HCT116 (cell line): Measurements from ENCODE around the gene SMARCAL1. TPM values are rescaled to one million over a fixed set of nuclear protein-coding genes. Genes with fewer than 3 reads are reported as not detected.
"Not testable (repeated sequence)": the region's sequence is repeated elsewhere in the genome, so short reads cannot be mapped to it uniquely, and the experiment has no call there.

ENCODE experiments used
- ATAC-seq: fragments of 200-7000 bp; cut with Tn5 transposase; 2 replicates; pipeline ENCODE4 v1.9.1; 2020; ENCODE audit warnings: mild to moderate bottlenecking, moderate library complexity
- BruUV-seq: library from RNA; stranded (reverse); fragments of 400-500 nt; replicated peaks from 2 replicates; lab custom pipeline; 2021; lab: Mats Ljungman, UMichigan
- CTCF ChIA-PET: fragments of 300-600 bp; sonication (Branson Sonifier 250); formaldehyde crosslinking; loops from one replicate; lab custom pipeline; 2021; ENCODE audit warnings: antibody characterized with exemption; lab: Charles Lee
- POLR2A ChIA-PET: fragments of 300-600, 350-600 bp; sonication (Branson Sonifier 250); formaldehyde crosslinking; loops from one replicate; lab custom pipeline; 2021; ENCODE audit warnings: antibody characterized with exemption; lab: Charles Lee
- RAD21 ChIA-PET, 2 experiments: fragments of 300-600 bp; sonication (Branson Sonifier 250); formaldehyde crosslinking; loops; one replicate each; lab custom pipeline; 2023; ENCODE audit warnings: low total read pairs in 2 of 2; ENCODE audit not compliant: uncharacterized antibody in 2 of 2, unreplicated experiment in 2 of 2, low non-redundant PET in 1 of 2; lab: Charles Lee
- DNase-seq: peaks from one replicate; pipeline ENCODE4 v3.0.0-alpha.2; 2010; ENCODE audit warnings: low read depth, low spot score
- H2AFZ ChIP-seq: fragments of 200-600 bp; shearing (Covaris generic), sonication (generic); 2 replicates; pipeline ENCODE4 v1.6.1; 2017; ENCODE audit warnings: low read depth, mixed run types, mixed read lengths, antibody characterized with exemption, low read length; ENCODE audit not compliant: poor library complexity, severe bottlenecking
- H3K27ac ChIP-seq: 2 replicates; pipeline ENCODE4 v1.5.1; 2012; ENCODE audit warnings: low read depth, low read length
- H3K27me3 ChIP-seq: fragments of 200-600 bp; sonication (generic); 2 replicates; pipeline ENCODE4 v1.6.1; 2016; ENCODE audit warnings: mixed run types, low read length, mixed read lengths; ENCODE audit not compliant: insufficient read depth
- H3K36me3 ChIP-seq, 2 experiments: fragments of 200-500 bp in 1 of 2; fragments of 200-600 bp in 1 of 2; sonication (Bioruptor generic) in 1 of 2; sonication (generic) in 1 of 2; 2 replicates each; pipeline versions ENCODE4 v1.5.1 to v1.6.1; 2014 to 2016; ENCODE audit warnings: low read length in 2 of 2, inconsistent platforms in 1 of 2, mixed read lengths in 1 of 2, mixed run types in 1 of 2; ENCODE audit not compliant: insufficient read depth in 2 of 2, control insufficient read depth in 1 of 2
- H3K4me1 ChIP-seq, 2 experiments: fragments of 200-600 bp in 1 of 2; sonication (generic) in 1 of 2; 2 replicates each; pipeline versions ENCODE4 v1.5.1 to v1.6.1; 2012 to 2017; ENCODE audit warnings: low read length in 2 of 2, inconsistent platforms in 1 of 2, mild to moderate bottlenecking in 1 of 2, mixed read lengths in 1 of 2, mixed run types in 1 of 2, moderate library complexity in 1 of 2; ENCODE audit not compliant: insufficient read depth in 2 of 2, control insufficient read depth in 1 of 2
- H3K4me2 ChIP-seq: fragments of 200-600 bp; sonication (generic); 2 replicates; pipeline ENCODE4 v1.6.1; 2017; ENCODE audit warnings: mixed run types, low read length, mixed read lengths
- H3K4me3 ChIP-seq, 2 experiments: fragments of 200-600 bp in 1 of 2; sonication (generic) in 1 of 2; replicated peaks in 1 of 2; 2 replicates each; pipeline ENCODE4 v1.5.1; 2011 to 2016; ENCODE audit warnings: low read length in 2 of 2, control low read depth in 1 of 2, low read depth in 1 of 2, mild to moderate bottlenecking in 1 of 2, mixed read lengths in 1 of 2, mixed run types in 1 of 2
- H3K79me2 ChIP-seq: fragments of 200-600 bp; sonication (generic); 2 replicates; pipeline ENCODE4 v1.6.1; 2017; ENCODE audit warnings: mild to moderate bottlenecking, mixed run types, low read length, moderate library complexity, mixed read lengths; ENCODE audit not compliant: insufficient read depth
- H3K9ac ChIP-seq: fragments of 200-600 bp; sonication (generic); 2 replicates; pipeline ENCODE4 v1.6.1; 2016; ENCODE audit warnings: low read length, mixed read lengths
- H3K9me2 ChIP-seq: fragments of 200-600 bp; sonication (generic), shearing (Covaris generic); 2 replicates; pipeline ENCODE4 v1.6.1; 2017; ENCODE audit warnings: mixed run types, mild to moderate bottlenecking, moderate library complexity; ENCODE audit not compliant: insufficient read depth
- H3K9me3 ChIP-seq, 2 experiments: fragments of 200-500 bp in 1 of 2; fragments of 200-600 bp in 1 of 2; sonication (Bioruptor generic) in 1 of 2; sonication (generic) in 1 of 2; 2 replicates each; pipeline ENCODE4 v1.6.1; 2014 to 2017; ENCODE audit warnings: low read length in 2 of 2, mixed read lengths in 2 of 2, inconsistent platforms in 1 of 2, low read depth in 1 of 2, mild to moderate bottlenecking in 1 of 2, mixed run types in 1 of 2, moderate library complexity in 1 of 2; ENCODE audit not compliant: control insufficient read depth in 1 of 2, insufficient read depth in 1 of 2
- H4K20me1 ChIP-seq: fragments of 200-600 bp; sonication (generic), shearing (Covaris generic); 2 replicates; pipeline ENCODE4 v1.6.1; 2017; ENCODE audit warnings: mixed run types, mild to moderate bottlenecking, moderate library complexity; ENCODE audit not compliant: insufficient read depth
- CBX3 ChIP-seq: IDR thresholded peaks from 2 replicates; pipeline ENCODE4 v1.6.1; 2012; ENCODE audit warnings: low read depth
- CEBPB ChIP-seq: IDR thresholded peaks from 2 replicates; pipeline ENCODE4 v1.6.1; 2012; ENCODE audit warnings: low read depth
- EGR1 ChIP-seq: IDR thresholded peaks from 2 replicates; pipeline ENCODE4 v1.6.1; 2012; ENCODE audit warnings: low read depth
- ELF1 ChIP-seq: IDR thresholded peaks from 2 replicates; pipeline ENCODE4 v1.6.1; 2012; ENCODE audit warnings: low read depth, borderline replicate concordance
- EZH2 ChIP-seq: fragments of 200-600 bp; sonication (generic); IDR thresholded peaks from 2 replicates; pipeline ENCODE4 v1.6.1; 2017; ENCODE audit warnings: antibody characterized with exemption, mixed run types
- EZH2phosphoT487 ChIP-seq: fragments of 200-600 bp; IDR thresholded peaks from 2 replicates; pipeline ENCODE4 v1.6.1; 2018; ENCODE audit warnings: antibody characterized with exemption, borderline replicate concordance
- MAX ChIP-seq: IDR thresholded peaks from 2 replicates; pipeline ENCODE4 v1.6.1; 2012
- POLR2A ChIP-seq: IDR thresholded peaks from 2 replicates; pipeline ENCODE4 v1.7.0; 2011; ENCODE audit warnings: borderline replicate concordance; ENCODE audit not compliant: insufficient read depth, insufficient read length; ENCODE audit errors: extremely low read depth
- POLR2AphosphoS5 ChIP-seq: IDR thresholded peaks from 2 replicates; pipeline ENCODE4 v1.6.1; 2011; ENCODE audit warnings: mild to moderate bottlenecking, low read depth, low read length, moderate library complexity
- RAD21 ChIP-seq: IDR thresholded peaks from 2 replicates; pipeline ENCODE4 v1.6.1; 2012; ENCODE audit warnings: low read depth, mild to moderate bottlenecking
- REST ChIP-seq: IDR thresholded peaks from 2 replicates; pipeline ENCODE4 v1.6.1; 2012; ENCODE audit warnings: low read depth
- SIN3A ChIP-seq: IDR thresholded peaks from 2 replicates; pipeline ENCODE4 v1.6.1; 2012; ENCODE audit warnings: low read depth
- SP1 ChIP-seq: IDR thresholded peaks from 2 replicates; pipeline ENCODE4 v1.6.1; 2012; ENCODE audit warnings: low read depth
- SRF ChIP-seq: IDR thresholded peaks from 2 replicates; pipeline ENCODE4 v1.6.1; 2012; ENCODE audit warnings: low read depth
- TCF7L2 ChIP-seq: IDR thresholded peaks from 2 replicates; pipeline ENCODE4 v1.7.0; 2011; ENCODE audit warnings: borderline replicate concordance, inconsistent platforms; ENCODE audit not compliant: insufficient read depth, insufficient read length; ENCODE audit errors: extremely low read depth
- YY1 ChIP-seq: IDR thresholded peaks from 2 replicates; pipeline ENCODE4 v1.6.1; 2011; ENCODE audit warnings: low read length, low read depth, moderate library complexity, mild to moderate bottlenecking; ENCODE audit not compliant: insufficient replicate concordance; ENCODE audit errors: extremely low read depth
- ZFX ChIP-seq: fragments of 450-650 bp; IDR thresholded peaks from 2 replicates; pipeline ENCODE4 v1.6.1; 2017
- intact Hi-C: fragments of 100-400 bp; cut with micrococcal nuclease; formaldehyde crosslinking; loops from 2 replicates; pipeline ENCODE4 v1.10.0; 2022
- total RNA-seq: library from RNA; stranded (reverse); gene quantifications from one replicate; pipeline ENCODE4 v1.2.1, GENCODE V29; 2021; ENCODE audit not compliant: unreplicated experiment

The SMARCAL1 gene
- total RNA-seq, 1 experiment from 2014 or later = 18.0 TPM

GRCh38 chr2:216375286-216375685 is 37.0 kb upstream of the SMARCAL1 start (continued):
- no peak for TF ChIP-seq CEBPB
- no peak for TF ChIP-seq ELF1
- TF ChIP-seq POLR2A = no peak
- no peak for TF ChIP-seq RAD21
- TF ChIP-seq TCF7L2 = no peak
- no peak for TF ChIP-seq EZH2
- no peak for TF ChIP-seq SIN3A
- no peak for TF ChIP-seq EGR1

GRCh38 chr2:216379977-216380376 is 32.3 kb upstream of the SMARCAL1 start:
- Histone ChIP-seq H3K9me2 (no peaks in the 10 kb centered on the region), H3K9ac (no peak overlapping the region), H4K20me1 (no peaks in the 10 kb centered on the region), H3K27me3 (no peaks in the 10 kb centered on the region; the same call in 1 of the 2 replicates), H3K79me2 (no peaks in the 10 kb centered on the region), H3K27ac (no peak overlapping the region), H3K36me3 (no peaks in the 10 kb centered on the region), H3K4me3 (no peak overlapping the region), H3K4me1 (no peaks in the 10 kb centered on the region), H3K9me3 (no peaks in the 10 kb centered on the region), H3K4me2 (no peak overlapping the region), H2AFZ (no peak overlapping the region)
- POLR2A ChIA-PET = no interaction called here
- no TSS peak for BruUV-seq
- ATAC-seq = no peak
- intact Hi-C loops = no loop called here
- CTCF ChIA-PET = no interaction called here
- RAD21 ChIA-PET = no interaction called here
- TF ChIP-seq POLR2AphosphoS5 = no peak
- TF ChIP-seq SP1 = no peak
- no peak for TF ChIP-seq ZFX
- TF ChIP-seq ELF1 = no peak
- TF ChIP-seq REST = no peak
- no peak for TF ChIP-seq EZH2phosphoT487
- no peak for TF ChIP-seq YY1
- no peak for TF ChIP-seq EGR1
- TF ChIP-seq SRF = no peak
- TF ChIP-seq EZH2 = no peak
- no peak for TF ChIP-seq MAX
- TF ChIP-seq CBX3 = no peak
- no peak for DNase-seq

- CTCF ChIA-PET, H3K4me1 ChIP-seq, H3K27me3 ChIP-seq, RAD21 ChIA-PET, H4K20me1 ChIP-seq, intact Hi-C loops, H3K27ac ChIP-seq, H3K9me3 ChIP-seq, H3K36me3 ChIP-seq, H3K9me2 ChIP-seq, H3K4me2 ChIP-seq, BruUV-seq, H2AFZ ChIP-seq, DNase-seq, ATAC-seq, H3K79me2 ChIP-seq, H3K4me3 ChIP-seq, POLR2A ChIA-PET, H3K9ac ChIP-seq: not testable (repeated sequence)
Measured at GRCh38 chr2:216384409-216384808, 27.9 kb upstream of the SMARCAL1 start.
